Testis (tissue), 3 donors: Measurements from ENCODE around the gene COX6B2. TPM values are rescaled to one million over a fixed set of nuclear protein-coding genes. Genes with fewer than 3 reads are reported as not detected.

ENCODE experiments used
- DNase-seq: peaks from one replicate; pipeline ENCODE4 v3.0.0-alpha.2; 2019
- H3K27ac ChIP-seq, 2 donors: fragments of 200-600 bp; sonication (generic); one replicate each; pipeline ENCODE4 v1.5.1; 2019
- H3K27me3 ChIP-seq: fragments of 200-600 bp; sonication (generic); one replicate; pipeline ENCODE4 v1.5.1; 2019
- H3K36me3 ChIP-seq: fragments of 200-600 bp; sonication (generic); one replicate; pipeline ENCODE4 v1.5.1; 2017; ENCODE audit warnings: low read depth; ENCODE audit errors: missing control alignments
- H3K4me1 ChIP-seq: fragments of 200-600 bp; sonication (generic); one replicate; pipeline ENCODE4 v1.5.1; 2019
- H3K4me3 ChIP-seq, 2 donors: fragments of 200-600 bp; sonication (generic); one replicate each; pipeline ENCODE4 v1.5.1; 2017 to 2019
- H3K9me3 ChIP-seq: fragments of 200-600 bp; sonication (generic); one replicate; pipeline ENCODE4 v1.5.1; 2017
- CTCF ChIP-seq, 3 experiments: fragments of 450-650 bp in 2 of 3; fragments of 200-600 bp in 1 of 3; sonication (generic) in 1 of 3; IDR thresholded peaks; one replicate each; pipeline ENCODE4 v1.5.1; 2016 to 2019; ENCODE audit warnings: antibody characterized with exemption in 3 of 3, mild to moderate bottlenecking in 2 of 3, moderate library complexity in 1 of 3
- POLR2A ChIP-seq: fragments of 450-650 bp; IDR thresholded peaks from one replicate; pipeline ENCODE4 v1.6.1; 2017; ENCODE audit warnings: antibody characterized with exemption, mild to moderate bottlenecking, moderate library complexity
- WGBS, 2 donors: methylation state at CpG; one replicate each; pipeline ENCODE4 v1.1.5; 2018; 5-methylcytosine and 5-hydroxymethylcytosine counted together
- intact Hi-C: fragments of 100-400 bp; cut with DNase I; formaldehyde crosslinking; loops from one replicate; pipeline ENCODE4 v1.15.1; 2023; ENCODE audit warnings: low total_unique reads
- polyA plus RNA-seq: library from polyadenylated mRNA; stranded (reverse); fragments of 350-450 nt; fragmentation: Illumina TruSeq; extraction: RNeasy Lipid Tissue Mini Kit (QIAGEN cat#74804); gene quantifications from one replicate; pipeline ENCODE4 v1.2.3, GENCODE V29; 2014; ENCODE audit warnings: low read depth, low replicate concordance; ENCODE audit not compliant: insufficient read depth
- total RNA-seq, 2 donors: library from RNA; depleted of rRNA; stranded (reverse); fragments of >200 nt; gene quantifications; one replicate each; pipeline ENCODE4 v1.2.3, GENCODE V29; 2016

COX6B2 gene
- total and polyA plus RNA-seq, 3 donors from 2014 or later, result 27.9 to 171 (median 47.5) TPM

GRCh38 chr19:55316646-55317045 is 37.9 kb downstream of the COX6B2 start:
- Histone ChIP-seq H3K27ac (no peak overlapping the region), H3K4me1 (no peaks in the 10 kb centered on the region), H3K27me3 (no peaks in the 10 kb centered on the region), H3K4me3 (no peak overlapping the region), H3K36me3 (no peaks in the 10 kb centered on the region), H3K9me3 (no peaks in the 10 kb centered on the region)
- TF ChIP-seq POLR2A, result no peak
- WGBS, 2 donors, result 80% methylated on average over 7 to 8 of the region's 8 CpGs
- DNase-seq, result no peak
- intact Hi-C loops, result no loop called here

- Histone ChIP-seq H3K27me3 (no peaks in the 10 kb centered on the region), H3K27ac (no peak overlapping the region), H3K9me3 (no peaks in the 10 kb centered on the region), H3K36me3 (no peaks in the 10 kb centered on the region), H3K4me3 (no peak overlapping the region), H3K4me1 (no peaks in the 10 kb centered on the region)
- no peak for TF ChIP-seq POLR2A
- no peak for TF ChIP-seq CTCF (IDR thresholded peaks at IDR 0.05)
- intact Hi-C loops, result no loop called here
- DNase-seq, result no peak
- WGBS, 2 donors, result 88 to 92% methylated on average over 13 of the region's 13 CpGs
Measured at GRCh38 chr19:55315956-55316525, 38.5 kb downstream of the COX6B2 start.

GRCh38 chr19:55314396-55314795 is 40.1 kb downstream of the COX6B2 start:
- H3K9me3 ChIP-seq, result no peaks in the 10 kb centered on the region
- no peak overlapping the region for H3K27ac ChIP-seq
- no peak for DNase-seq
- H3K36me3 ChIP-seq, result no peaks in the 10 kb centered on the region
- intact Hi-C loops, result no loop called here
- no peaks in the 10 kb centered on the region for H3K27me3 ChIP-seq
- no peak for TF ChIP-seq POLR2A
- TF ChIP-seq CTCF (IDR thresholded peaks at IDR 0.05), result no peak
- no peaks in the 10 kb centered on the region for H3K4me1 ChIP-seq
- H3K4me3 ChIP-seq, result no peak overlapping the region
- WGBS, 2 donors, result 83 to 96% methylated on average over 8 of the region's 8 CpGs

- H3K36me3 ChIP-seq, result no peaks in the 10 kb centered on the region
- TF ChIP-seq POLR2A (no peak), CTCF (IDR thresholded peaks at IDR 0.05) (no peak)
- H3K9me3 ChIP-seq, result no peaks in the 10 kb centered on the region
- WGBS, 2 donors, result 66 to 79% methylated on average over 28 to 47 of the region's 47 CpGs
- no peaks in the 10 kb centered on the region for H3K4me1 ChIP-seq
- H3K4me3 ChIP-seq, result no peak overlapping the region
- no peak for DNase-seq
- intact Hi-C loops, result no loop called here
- no peaks in the 10 kb centered on the region for H3K27me3 ChIP-seq
- H3K27ac ChIP-seq, result no peak overlapping the region
Measured at GRCh38 chr19:55312621-55313512, 41.7 kb downstream of the COX6B2 start.

GRCh38 chr19:55311797-55312196 is 42.7 kb downstream of the COX6B2 start:
- no peaks in the 10 kb centered on the region for H3K27me3 ChIP-seq
- no peak overlapping the region for H3K4me3 ChIP-seq
- H3K4me1 ChIP-seq, result no peaks in the 10 kb centered on the region
- intact Hi-C loops, result no loop called here
- no peak for TF ChIP-seq CTCF (IDR thresholded peaks at IDR 0.05)
- TF ChIP-seq POLR2A, result no peak
- no peak for DNase-seq
- no peaks in the 10 kb centered on the region for H3K9me3 ChIP-seq
- H3K27ac ChIP-seq, result no peak overlapping the region
- 84 to 98% methylated on average over 7 to 18 of the region's 18 CpGs for WGBS, 2 donors
- no peaks in the 10 kb centered on the region for H3K36me3 ChIP-seq
